GM12878 (cell line): ENCODE measurements around the gene INKA1. TPM values are rescaled to one million over a fixed set of nuclear protein-coding genes. Genes with fewer than 3 reads are reported as not detected.
A peak's percentile ranks its signal among the peaks of the same experiment; 100 is the strongest.

Experiments
- BACH1 ChIP-seq: fragments of 450-650 bp; IDR thresholded peaks from 2 replicates; pipeline ENCODE4 v1.6.1; 2017; ENCODE audit warnings: mild to moderate bottlenecking, borderline replicate concordance
- BCL11A ChIP-seq: IDR thresholded peaks from 2 replicates; pipeline ENCODE4 v1.6.1; 2011; ENCODE audit warnings: low read depth, low read length
- CREM ChIP-seq: IDR thresholded peaks from 2 replicates; pipeline ENCODE4 v1.6.1; 2014; ENCODE audit warnings: antibody characterized with exemption, low read depth
- DPF2 ChIP-seq: fragments of 450-650 bp; IDR thresholded peaks from 2 replicates; pipeline ENCODE4 v1.6.1; 2017; ENCODE audit warnings: mild to moderate bottlenecking
- GATAD2B ChIP-seq: fragments of 450-650 bp; conservative IDR thresholded peaks from 2 replicates; pipeline ENCODE4 v1.6.1; 2017; ENCODE audit warnings: low read depth, mild to moderate bottlenecking, moderate library complexity
- IKZF1 ChIP-seq: fragments of 450-650 bp; conservative IDR thresholded peaks from 2 replicates; pipeline ENCODE4 v1.6.1; 2017; ENCODE audit warnings: antibody characterized with exemption, mild to moderate bottlenecking
- IKZF2 ChIP-seq, 2 experiments: fragments of 450-650 bp; IDR thresholded peaks; 2 replicates each; pipeline ENCODE4 v1.6.1; 2017; ENCODE audit warnings: mild to moderate bottlenecking in 2 of 2, moderate library complexity in 2 of 2
- IRF4 ChIP-seq: IDR thresholded peaks from 2 replicates; pipeline ENCODE4 v1.6.1; 2011; ENCODE audit warnings: low read depth, low read length
- IRF5 ChIP-seq: fragments of 450-650 bp; IDR thresholded peaks from 2 replicates; pipeline ENCODE4 v1.6.1; 2017; ENCODE audit warnings: borderline replicate concordance
- KDM1A ChIP-seq: fragments of 200-600 bp; sonication (generic); IDR thresholded peaks from 2 replicates; pipeline ENCODE4 v1.6.1; 2016; ENCODE audit warnings: borderline replicate concordance
- LARP7 ChIP-seq: fragments of 450-650 bp; IDR thresholded peaks from 2 replicates; pipeline ENCODE4 v1.6.1; 2017; ENCODE audit warnings: mild to moderate bottlenecking
- MEF2B ChIP-seq: fragments of 450-650 bp; IDR thresholded peaks from 2 replicates; pipeline ENCODE4 v1.6.1; 2018; ENCODE audit warnings: mild to moderate bottlenecking, moderate library complexity; ENCODE audit not compliant: partially characterized antibody, poor library complexity, severe bottlenecking
- NR2F1 ChIP-seq: fragments of 450-650 bp; conservative IDR thresholded peaks from 2 replicates; pipeline ENCODE4 v1.6.1; 2017; ENCODE audit warnings: mild to moderate bottlenecking
- PKNOX1 ChIP-seq: fragments of 450-650 bp; IDR thresholded peaks from 2 replicates; pipeline ENCODE4 v1.6.1; 2016; ENCODE audit warnings: mild to moderate bottlenecking
- POLR2A ChIP-seq: IDR thresholded peaks from 2 replicates; pipeline ENCODE4 v1.6.1; 2011; ENCODE audit warnings: low read depth, mild to moderate bottlenecking, low read length
- RAD21 ChIP-seq: IDR thresholded peaks from 2 replicates; pipeline ENCODE4 v1.6.1; 2011; ENCODE audit warnings: mild to moderate bottlenecking, low read depth, low read length, moderate library complexity; ENCODE audit not compliant: insufficient read depth
- RB1 ChIP-seq: fragments of 450-650 bp; formaldehyde crosslinking; IDR thresholded peaks from 2 replicates; pipeline ENCODE4 v1.6.1; 2017; ENCODE audit warnings: mild to moderate bottlenecking, borderline replicate concordance
- RCOR1 ChIP-seq: conservative IDR thresholded peaks from 2 replicates; pipeline ENCODE4 v1.6.1; 2012; ENCODE audit warnings: low read depth, low read length, improper control_type of control experiment
- RELB ChIP-seq: fragments of 450-650 bp; IDR thresholded peaks from 2 replicates; pipeline ENCODE4 v1.6.1; 2017; ENCODE audit warnings: low read depth, mild to moderate bottlenecking, moderate library complexity
- RUNX3 ChIP-seq: IDR thresholded peaks from 2 replicates; pipeline ENCODE4 v1.6.1; 2012; ENCODE audit warnings: low read length, inconsistent platforms
- SMAD1 ChIP-seq: fragments of 450-650 bp; IDR thresholded peaks from 2 replicates; pipeline ENCODE4 v1.6.1; 2018; ENCODE audit warnings: mild to moderate bottlenecking, low read depth; ENCODE audit not compliant: partially characterized antibody
- SMARCA5 ChIP-seq: fragments of 450-650 bp; IDR thresholded peaks from 2 replicates; pipeline ENCODE4 v1.6.1; 2017; ENCODE audit warnings: mild to moderate bottlenecking
- SMC3 ChIP-seq: IDR thresholded peaks from 2 replicates; pipeline ENCODE4 v1.6.1; 2011; ENCODE audit warnings: low read length, improper control_type of control experiment, borderline replicate concordance
- SREBF1 ChIP-seq: IDR thresholded peaks from 2 replicates; pipeline ENCODE4 v1.6.1; 2012; ENCODE audit warnings: mild to moderate bottlenecking, low read length
- ZBTB4 ChIP-seq: fragments of 450-650 bp; formaldehyde crosslinking; IDR thresholded peaks from 2 replicates; pipeline ENCODE4 v1.4.0; 2022; ENCODE audit warnings: mild to moderate bottlenecking, moderate library complexity
- polyA plus RNA-seq, 11 experiments: library from polyadenylated mRNA; depleted of rRNA in 4 of 11; unstranded in 6 of 11; stranded (reverse) in 5 of 11; fragments of >200 nt; fragmentation: Nextera tagmentation in 4 of 11; fragmentation: Illumina TruSeq in 1 of 11; extraction: Ambion mirVana in 4 of 11; extraction: Trizol in 1 of 11; gene quantifications; 1 replicate in 1 of 11; 2 replicates in 10 of 11; pipeline versions ENCODE4 v1.2.1 to v1.2.3, GENCODE V29; 2011 to 2016; ENCODE audit warnings: inconsistent platforms in 2 of 11, missing spikeins in 2 of 11, low read depth in 1 of 11
- total RNA-seq, 4 experiments: library from RNA; depleted of rRNA in 3 of 4; stranded (reverse); fragments of >200 nt in 3 of 4; fragmentation: Illumina TruSeq in 1 of 4; extraction: Trizol in 1 of 4; gene quantifications; 2 replicates each; pipeline versions ENCODE4 v1.2.1 to v1.2.3, GENCODE V29; 2013 to 2021

Gene INKA1
- total and polyA plus RNA-seq, 10 of the 15 experiments (the other 5 are each of a cell fraction or from before 2014, with no cell fraction given) = 0.32 to 10.5 (median 4.9) TPM

GRCh38 chr3:49802719-49803464, at the start of gene INKA1 (continued):
- TF ChIP-seq BACH1 (peak; percentile 74), POLR2A (peak; percentile 39; the same call in 1 of the 2 replicates), NR2F1 (peak; percentile 40), IRF4 (no peak), LARP7 (peak; percentile 59; the same call in 1 of the 2 replicates), RCOR1 (0 out of 2 replicates have a peak, but pooled peaks have one; percentile 45), IKZF1 (peak; percentile 80; the same call in 1 of the 2 replicates), KDM1A (no peak), RUNX3 (no peak), SMC3 (peak; percentile 89; the same call in 1 of the 2 replicates), RB1 (peak; percentile 92; the same call in 1 of the 2 replicates), PKNOX1 (0 out of 2 replicates have a peak, but pooled peaks have one; percentile 15), DPF2 (peak; percentile 61; the same call in 1 of the 2 replicates), ZBTB4 (CRISPR knock-in tag) (no peak), IRF5 (no peak), RAD21 (peak; percentile 81), SMARCA5 (peak; percentile 81; the same call in 1 of the 2 replicates), GATAD2B (peak; percentile 87), RELB (no peak), SREBF1 (no peak), IKZF2 (IDR thresholded peaks at IDR 0.05) (peak in 1 of 2 experiments; percentile 7; a peak in 3 of 4 replicates), MEF2B (no peak), BCL11A (no peak), SMAD1 (no peak), CREM (peak; percentile 20; the same call in 1 of the 2 replicates)
